SK-N-SH (cell line): ENCODE results near the gene SORBS2. TPM values are rescaled to one million over a fixed set of nuclear protein-coding genes. Genes with fewer than 3 reads are reported as not detected.

ENCODE experiments used
- CTCF ChIA-PET: fragments of 300-600, 350-600 bp; formaldehyde crosslinking; extraction: SDS; loops from one replicate; lab custom pipeline; 2021; lab: Yijun Ruan, JAX
- POLR2A ChIA-PET: fragments of 350-600 bp; sonication (Branson Sonifier 250); formaldehyde crosslinking; extraction: SDS; loops from one replicate; lab custom pipeline; 2020; ENCODE audit warnings: antibody characterized with exemption, inconsistent platforms; lab: Yijun Ruan, JAX
- DNase-seq: peaks from one replicate; pipeline ENCODE4 v3.0.0; 2012
- H2AFZ ChIP-seq: fragments of 200-600 bp; sonication (generic); 2 replicates; pipeline ENCODE4 v1.8.1; 2016; ENCODE audit warnings: antibody characterized with exemption, mild to moderate bottlenecking, low read depth
- H3F3A ChIP-seq: fragments of 200-600 bp; sonication (generic); replicated peaks from 2 replicates; pipeline ENCODE3; 2016; ENCODE audit warnings: antibody characterized with exemption, mild to moderate bottlenecking; ENCODE audit not compliant: insufficient read depth
- H3K27ac ChIP-seq, 2 experiments: fragments of 200-500 bp in 1 of 2; fragments of 200-600 bp in 1 of 2; sonication (Bioruptor generic) in 1 of 2; sonication (generic), shearing (Covaris generic) in 1 of 2; 2 replicates each; pipeline versions ENCODE4 v1.5.1 to v1.6.1; 2014 to 2016; ENCODE audit warnings: low read depth in 2 of 2, inconsistent platforms in 1 of 2, low read length in 1 of 2, mild to moderate bottlenecking in 1 of 2, mixed read lengths in 1 of 2
- H3K27me3 ChIP-seq: fragments of 200-600 bp; sonication (generic), shearing (Covaris generic); 2 replicates; pipeline ENCODE4 v1.6.1; 2016; ENCODE audit warnings: mixed run types; ENCODE audit not compliant: insufficient read depth
- H3K36me3 ChIP-seq, 2 experiments: fragments of 200-500 bp in 1 of 2; fragments of 200-600 bp in 1 of 2; sonication (Bioruptor generic) in 1 of 2; sonication (generic) in 1 of 2; replicated peaks in 1 of 2; 2 replicates each; pipeline versions ENCODE3 to v1.5.1; 2014 to 2016; ENCODE audit warnings: low read length in 1 of 2, mild to moderate bottlenecking in 1 of 2; ENCODE audit not compliant: insufficient read depth in 2 of 2, control insufficient read depth in 1 of 2
- H3K4me1 ChIP-seq, 2 experiments: fragments of 200-500 bp in 1 of 2; fragments of 200-600 bp in 1 of 2; sonication (Bioruptor generic) in 1 of 2; sonication (generic), shearing (Covaris generic) in 1 of 2; 2 replicates each; pipeline versions ENCODE4 v1.5.1 to v1.6.1; 2014 to 2016; ENCODE audit warnings: low read depth in 1 of 2, low read length in 1 of 2, mixed run types in 1 of 2; ENCODE audit not compliant: insufficient read depth in 2 of 2, control insufficient read depth in 1 of 2
- H3K4me2 ChIP-seq: fragments of 200-600 bp; sonication (generic), shearing (Covaris generic); 2 replicates; pipeline ENCODE4 v1.6.1; 2017; ENCODE audit warnings: mixed run types
- H3K4me3 ChIP-seq, 2 experiments: fragments of 200-500 bp in 1 of 2; fragments of 200-600 bp in 1 of 2; sonication (Bioruptor generic) in 1 of 2; sonication (generic), shearing (Covaris generic) in 1 of 2; 2 replicates each; pipeline versions ENCODE4 v1.5.1 to v1.8.1; 2014 to 2016; ENCODE audit warnings: low read depth in 2 of 2, inconsistent platforms in 1 of 2, low read length in 1 of 2, mild to moderate bottlenecking in 1 of 2, mixed read lengths in 1 of 2, moderate library complexity in 1 of 2
- H3K79me2 ChIP-seq: fragments of 200-600 bp; sonication (generic); 2 replicates; pipeline ENCODE4 v1.8.1; 2017; ENCODE audit warnings: mild to moderate bottlenecking; ENCODE audit not compliant: insufficient read depth
- H3K9ac ChIP-seq: fragments of 200-600 bp; sonication (generic); 2 replicates; pipeline ENCODE4 v1.6.1; 2017; ENCODE audit warnings: mixed run types
- H3K9me2 ChIP-seq: fragments of 200-600 bp; sonication (generic); 2 replicates; pipeline ENCODE4 v1.6.1; 2017; ENCODE audit warnings: mixed run types
- H3K9me3 ChIP-seq: fragments of 200-600 bp; sonication (generic); 2 replicates; pipeline ENCODE4 v1.6.1; 2017; ENCODE audit warnings: mixed run types, mild to moderate bottlenecking, moderate library complexity
- H4K20me1 ChIP-seq: fragments of 200-600 bp; sonication (generic); 2 replicates; pipeline ENCODE4 v1.6.1; 2017; ENCODE audit warnings: mild to moderate bottlenecking, mixed run types; ENCODE audit not compliant: insufficient read depth
- CHD2 ChIP-seq: fragments of 150-350 bp; IDR thresholded peaks from 2 replicates; pipeline ENCODE4 v1.6.1; 2018; ENCODE audit warnings: low read length; ENCODE audit not compliant: partially characterized antibody
- ELF1 ChIP-seq: IDR thresholded peaks from 2 replicates; pipeline ENCODE4 v1.4.0; 2012
- FOSL2 ChIP-seq: IDR thresholded peaks from 2 replicates; pipeline ENCODE4 v1.4.0; 2012; ENCODE audit warnings: low read depth, mild to moderate bottlenecking, moderate library complexity, borderline replicate concordance
- FOXJ3 ChIP-seq: sonication (generic); formaldehyde crosslinking; IDR thresholded peaks from 2 replicates; pipeline ENCODE4 v1.5.1; 2020; ENCODE audit warnings: mild to moderate bottlenecking, missing genetic modification reagents
- JUND ChIP-seq: IDR thresholded peaks from 2 replicates; pipeline ENCODE4 v1.4.0; 2012
- MXI1 ChIP-seq: IDR thresholded peaks from 2 replicates; pipeline ENCODE4 v1.6.1; 2012; ENCODE audit warnings: mild to moderate bottlenecking, low read depth, low read length, improper control_type of control experiment
- SIN3A ChIP-seq: IDR thresholded peaks from 2 replicates; pipeline ENCODE4 v1.6.1; 2012; ENCODE audit warnings: low read depth, mild to moderate bottlenecking, low read length, moderate library complexity, borderline replicate concordance
- SMC3 ChIP-seq: IDR thresholded peaks from 2 replicates; pipeline ENCODE4 v1.6.1; 2012; ENCODE audit warnings: low read depth, low read length, improper control_type of control experiment
- TCF12 ChIP-seq: IDR thresholded peaks from 2 replicates; pipeline ENCODE4 v1.4.0; 2012
- TEAD4 ChIP-seq: IDR thresholded peaks from 2 replicates; pipeline ENCODE4 v1.4.0; 2012; ENCODE audit warnings: mild to moderate bottlenecking, borderline replicate concordance; ENCODE audit not compliant: insufficient read depth
- YY1 ChIP-seq: IDR thresholded peaks from 2 replicates; pipeline ENCODE4 v1.4.0; 2012; ENCODE audit warnings: low read depth, mild to moderate bottlenecking
- WGBS: methylation state at CpG from one replicate; pipeline ENCODE4 v1.1.6; 2017; ENCODE audit warnings: low lambda C conversion rate; 5-methylcytosine and 5-hydroxymethylcytosine counted together
- polyA plus RNA-seq, 3 experiments: library from polyadenylated mRNA; depleted of rRNA; stranded (reverse); fragments of >200 nt; gene quantifications; 2 replicates each; pipeline ENCODE4 v1.2.3, GENCODE V29; 2012
- TF ChIP-seq, protein P1 (sequence below): IDR thresholded peaks from 2 replicates; pipeline ENCODE4 v1.6.1; 2012; ENCODE audit warnings: mild to moderate bottlenecking, low read depth, low read length, moderate library complexity
- TF ChIP-seq, protein P2 (sequence below): IDR thresholded peaks from 2 replicates; pipeline ENCODE4 v1.4.0; 2012; ENCODE audit warnings: low read depth
- TF ChIP-seq, protein P3 (sequence below): fragments of 150-350 bp; IDR thresholded peaks from 2 replicates; pipeline ENCODE4 v1.6.1; 2016; ENCODE audit warnings: mild to moderate bottlenecking, low read depth, low read length
- TF ChIP-seq, protein P4 (sequence below): fragments of 200-600 bp; sonication (generic); IDR thresholded peaks from 2 replicates; pipeline ENCODE4 v1.6.1; 2017; ENCODE audit warnings: antibody characterized with exemption, mild to moderate bottlenecking, moderate library complexity

SORBS2 gene
- polyA plus RNA-seq, 1 of the 3 experiments (the other 2 are of a cell fraction) = 2.5 TPM

DNA sequence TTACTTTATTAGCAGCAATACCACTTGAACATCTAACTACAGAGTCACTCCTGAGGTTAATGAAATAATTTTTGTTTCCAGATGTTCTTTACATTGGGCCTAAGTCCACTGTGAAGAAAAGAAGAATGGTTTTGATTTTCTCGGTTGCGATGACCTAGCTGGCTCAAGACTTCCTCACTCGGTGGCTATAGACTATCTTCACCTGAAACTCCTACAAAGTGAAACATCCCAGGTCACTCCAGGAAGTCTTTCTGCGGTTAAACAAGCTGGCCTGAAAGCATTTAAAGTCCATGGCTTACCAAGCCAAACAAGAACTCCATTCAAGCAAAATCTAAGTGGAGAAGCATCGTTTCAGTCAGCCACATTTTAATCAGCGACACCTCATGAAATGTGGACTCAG, 13.7 kb upstream of the SORBS2 start (continued):
- TF ChIP-seq, protein P1, sequence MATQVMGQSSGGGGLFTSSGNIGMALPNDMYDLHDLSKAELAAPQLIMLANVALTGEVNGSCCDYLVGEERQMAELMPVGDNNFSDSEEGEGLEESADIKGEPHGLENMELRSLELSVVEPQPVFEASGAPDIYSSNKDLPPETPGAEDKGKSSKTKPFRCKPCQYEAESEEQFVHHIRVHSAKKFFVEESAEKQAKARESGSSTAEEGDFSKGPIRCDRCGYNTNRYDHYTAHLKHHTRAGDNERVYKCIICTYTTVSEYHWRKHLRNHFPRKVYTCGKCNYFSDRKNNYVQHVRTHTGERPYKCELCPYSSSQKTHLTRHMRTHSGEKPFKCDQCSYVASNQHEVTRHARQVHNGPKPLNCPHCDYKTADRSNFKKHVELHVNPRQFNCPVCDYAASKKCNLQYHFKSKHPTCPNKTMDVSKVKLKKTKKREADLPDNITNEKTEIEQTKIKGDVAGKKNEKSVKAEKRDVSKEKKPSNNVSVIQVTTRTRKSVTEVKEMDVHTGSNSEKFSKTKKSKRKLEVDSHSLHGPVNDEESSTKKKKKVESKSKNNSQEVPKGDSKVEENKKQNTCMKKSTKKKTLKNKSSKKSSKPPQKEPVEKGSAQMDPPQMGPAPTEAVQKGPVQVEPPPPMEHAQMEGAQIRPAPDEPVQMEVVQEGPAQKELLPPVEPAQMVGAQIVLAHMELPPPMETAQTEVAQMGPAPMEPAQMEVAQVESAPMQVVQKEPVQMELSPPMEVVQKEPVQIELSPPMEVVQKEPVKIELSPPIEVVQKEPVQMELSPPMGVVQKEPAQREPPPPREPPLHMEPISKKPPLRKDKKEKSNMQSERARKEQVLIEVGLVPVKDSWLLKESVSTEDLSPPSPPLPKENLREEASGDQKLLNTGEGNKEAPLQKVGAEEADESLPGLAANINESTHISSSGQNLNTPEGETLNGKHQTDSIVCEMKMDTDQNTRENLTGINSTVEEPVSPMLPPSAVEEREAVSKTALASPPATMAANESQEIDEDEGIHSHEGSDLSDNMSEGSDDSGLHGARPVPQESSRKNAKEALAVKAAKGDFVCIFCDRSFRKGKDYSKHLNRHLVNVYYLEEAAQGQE = no peak
- TF ChIP-seq, protein P2, sequence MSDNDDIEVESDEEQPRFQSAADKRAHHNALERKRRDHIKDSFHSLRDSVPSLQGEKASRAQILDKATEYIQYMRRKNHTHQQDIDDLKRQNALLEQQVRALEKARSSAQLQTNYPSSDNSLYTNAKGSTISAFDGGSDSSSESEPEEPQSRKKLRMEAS = no peak
- TF ChIP-seq ELF1 = no peak
- TF ChIP-seq, all 33 proteins: peak for 0

DNA sequence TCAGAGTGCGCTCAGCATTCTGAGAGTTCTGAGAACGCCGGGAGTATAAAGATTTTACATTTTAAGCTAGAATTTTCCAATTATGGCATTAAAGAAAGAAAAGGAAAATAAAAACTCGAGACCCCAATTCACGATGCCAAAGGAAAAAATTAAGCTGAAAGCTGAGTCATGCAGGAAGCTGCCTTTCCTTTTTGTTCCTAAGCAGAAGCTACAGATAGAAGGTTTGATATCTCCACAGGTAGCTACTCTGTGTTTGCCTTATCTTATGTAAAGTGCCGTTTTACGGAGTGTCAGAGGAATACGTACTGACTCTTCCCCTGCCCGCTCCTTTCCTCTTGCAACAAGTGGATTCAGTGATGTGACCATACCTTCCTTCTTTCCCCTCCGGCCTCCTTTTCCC, 10.8 kb upstream of the SORBS2 start:
- Histone ChIP-seq H4K20me1 (no peaks in the 10 kb centered on the region), H3K4me1 (no peaks in the 10 kb centered on the region; a peak in 1 of 4 replicates), H3K4me2 (no peak overlapping the region), H3K27me3 (no peaks in the 10 kb centered on the region), H2AFZ (no peak overlapping the region), H3K9me2 (no peaks in the 10 kb centered on the region), H3K27ac (no peak overlapping the region), H3F3A (no peaks in the 10 kb centered on the region), H3K4me3 (no peak overlapping the region), H3K9me3 (no peaks in the 10 kb centered on the region), H3K36me3 (no peaks in the 10 kb centered on the region), H3K79me2 (no peaks in the 10 kb centered on the region), H3K9ac (no peak overlapping the region)
- POLR2A ChIA-PET = no interaction called here
- WGBS = 78% methylated on average over 10 of the region's 10 CpGs
- TF ChIP-seq TCF12 (no peak), MXI1 (no peak), ELF1 (no peak)
- CTCF ChIA-PET = no interaction called here
- DNase-seq = no peak

DNA sequence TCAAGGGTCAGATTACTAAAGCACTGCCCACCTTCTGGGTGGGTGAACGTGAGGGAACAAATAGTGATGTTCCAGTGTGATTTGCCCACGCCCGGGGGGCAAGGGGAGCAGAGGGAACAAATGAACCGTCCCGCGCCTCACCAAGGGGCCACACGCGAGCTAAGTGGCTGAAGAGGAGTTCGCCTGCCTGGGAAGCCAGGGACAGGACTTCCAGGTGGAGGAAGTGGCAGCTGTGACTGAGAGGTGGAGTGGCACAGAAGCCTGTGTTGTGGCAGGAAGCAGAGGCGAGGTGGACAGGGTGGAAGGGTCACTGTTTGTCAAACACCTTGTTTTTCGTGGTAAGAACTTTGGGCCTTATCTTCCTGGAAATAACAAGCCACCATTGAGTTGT, 9.0 kb upstream of the SORBS2 start:
- Histone ChIP-seq H3K27ac (no peak overlapping the region), H3K9ac (no peak overlapping the region), H3K4me3 (no peak overlapping the region), H3K27me3 (no peaks in the 10 kb centered on the region), H4K20me1 (no peaks in the 10 kb centered on the region), H3K4me2 (no peak overlapping the region), H3F3A (no peaks in the 10 kb centered on the region), H3K79me2 (no peaks in the 10 kb centered on the region), H3K9me2 (no peaks in the 10 kb centered on the region), H3K36me3 (no peaks in the 10 kb centered on the region), H3K4me1 (peaks cover 0 to 3% of the 10 kb centered on the region in 2 experiments; a peak in 2 of 4 replicates), H3K9me3 (no peaks in the 10 kb centered on the region), H2AFZ (no peak overlapping the region)
- CTCF ChIA-PET = no interaction called here
- WGBS = 84% methylated on average over 11 of the region's 11 CpGs
- no peak for DNase-seq
- POLR2A ChIA-PET = no interaction called here
- TF ChIP-seq CHD2 (no peak), FOXJ3 (CRISPR knock-in tag) (no peak), MXI1 (no peak), TEAD4 (no peak), YY1 (no peak), JUND (no peak), SIN3A (no peak), SMC3 (no peak), FOSL2 (no peak)
- TF ChIP-seq, protein P3, sequence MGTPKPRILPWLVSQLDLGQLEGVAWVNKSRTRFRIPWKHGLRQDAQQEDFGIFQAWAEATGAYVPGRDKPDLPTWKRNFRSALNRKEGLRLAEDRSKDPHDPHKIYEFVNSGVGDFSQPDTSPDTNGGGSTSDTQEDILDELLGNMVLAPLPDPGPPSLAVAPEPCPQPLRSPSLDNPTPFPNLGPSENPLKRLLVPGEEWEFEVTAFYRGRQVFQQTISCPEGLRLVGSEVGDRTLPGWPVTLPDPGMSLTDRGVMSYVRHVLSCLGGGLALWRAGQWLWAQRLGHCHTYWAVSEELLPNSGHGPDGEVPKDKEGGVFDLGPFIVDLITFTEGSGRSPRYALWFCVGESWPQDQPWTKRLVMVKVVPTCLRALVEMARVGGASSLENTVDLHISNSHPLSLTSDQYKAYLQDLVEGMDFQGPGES = no peak
- TF ChIP-seq, protein P2 = no peak
- TF ChIP-seq, protein P1 = no peak
- TF ChIP-seq, protein P4, sequence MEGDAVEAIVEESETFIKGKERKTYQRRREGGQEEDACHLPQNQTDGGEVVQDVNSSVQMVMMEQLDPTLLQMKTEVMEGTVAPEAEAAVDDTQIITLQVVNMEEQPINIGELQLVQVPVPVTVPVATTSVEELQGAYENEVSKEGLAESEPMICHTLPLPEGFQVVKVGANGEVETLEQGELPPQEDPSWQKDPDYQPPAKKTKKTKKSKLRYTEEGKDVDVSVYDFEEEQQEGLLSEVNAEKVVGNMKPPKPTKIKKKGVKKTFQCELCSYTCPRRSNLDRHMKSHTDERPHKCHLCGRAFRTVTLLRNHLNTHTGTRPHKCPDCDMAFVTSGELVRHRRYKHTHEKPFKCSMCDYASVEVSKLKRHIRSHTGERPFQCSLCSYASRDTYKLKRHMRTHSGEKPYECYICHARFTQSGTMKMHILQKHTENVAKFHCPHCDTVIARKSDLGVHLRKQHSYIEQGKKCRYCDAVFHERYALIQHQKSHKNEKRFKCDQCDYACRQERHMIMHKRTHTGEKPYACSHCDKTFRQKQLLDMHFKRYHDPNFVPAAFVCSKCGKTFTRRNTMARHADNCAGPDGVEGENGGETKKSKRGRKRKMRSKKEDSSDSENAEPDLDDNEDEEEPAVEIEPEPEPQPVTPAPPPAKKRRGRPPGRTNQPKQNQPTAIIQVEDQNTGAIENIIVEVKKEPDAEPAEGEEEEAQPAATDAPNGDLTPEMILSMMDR = no peak
